IPS-15b (cell line): ENCODE results near the gene ZFP3.
A peak's percentile ranks its signal among the peaks of the same experiment; 100 is the strongest.
"Not testable (repeated sequence)": the region's sequence is repeated elsewhere in the genome, so short reads cannot be mapped to it uniquely, and the experiment has no call there.

Experiments used
- H3K27me3 ChIP-seq: one replicate; pipeline ENCODE4 v1.6.1; 2013; ENCODE audit warnings: low read length; ENCODE audit not compliant: control insufficient read depth, insufficient read depth
- H3K36me3 ChIP-seq: one replicate; pipeline ENCODE4 v1.6.1; 2013; ENCODE audit warnings: low read length; ENCODE audit not compliant: control insufficient read depth, insufficient read depth
- H3K4me1 ChIP-seq: one replicate; pipeline ENCODE4 v1.6.1; 2013; ENCODE audit warnings: mild to moderate bottlenecking, low read length; ENCODE audit not compliant: control insufficient read depth, insufficient read depth
- H3K4me3 ChIP-seq: one replicate; pipeline ENCODE4 v1.5.1; 2013; ENCODE audit warnings: low read depth, low read length
- H3K9ac ChIP-seq: one replicate; pipeline ENCODE4 v1.6.1; 2013; ENCODE audit warnings: low read depth, mild to moderate bottlenecking, low read length
- H3K9me3 ChIP-seq: one replicate; pipeline ENCODE4 v1.6.1; 2013; ENCODE audit warnings: mild to moderate bottlenecking, low read length; ENCODE audit not compliant: control insufficient read depth, insufficient read depth

The ZFP3 gene

GRCh38 chr17:5045496-5045895 lies 32.8 kb upstream of the ZFP3 start:
- Histone ChIP-seq H3K4me1 (no peaks in the 10 kb centered on the region), H3K4me3 (no peak overlapping the region), H3K36me3 (no peaks in the 10 kb centered on the region), H3K9ac (no peak overlapping the region), H3K9me3 (no peaks in the 10 kb centered on the region), H3K27me3 (no peaks in the 10 kb centered on the region)

- Histone ChIP-seq H3K36me3 (no peaks in the 10 kb centered on the region), H3K4me1 (no peaks in the 10 kb centered on the region), H3K9ac (no peak overlapping the region), H3K9me3 (no peaks in the 10 kb centered on the region), H3K27me3 (no peaks in the 10 kb centered on the region), H3K4me3 (no peak overlapping the region)
These were observed 30.8 kb upstream of the ZFP3 start for GRCh38 chr17:5047446-5047845.

GRCh38 chr17:5049314-5049841 lies 28.9 kb upstream of the ZFP3 start:
- Histone ChIP-seq H3K4me1 (no peaks in the 10 kb centered on the region), H3K4me3 (no peak overlapping the region), H3K9me3 (no peaks in the 10 kb centered on the region), H3K36me3 (no peaks in the 10 kb centered on the region), H3K9ac (no peak overlapping the region), H3K27me3 (no peaks in the 10 kb centered on the region)

GRCh38 chr17:5050278-5050677 lies 28.0 kb upstream of the ZFP3 start:
- Histone ChIP-seq H3K9ac (no peak overlapping the region), H3K27me3 (no peaks in the 10 kb centered on the region), H3K4me3 (no peak overlapping the region), H3K36me3 (no peaks in the 10 kb centered on the region), H3K9me3 (no peaks in the 10 kb centered on the region), H3K4me1 (no peaks in the 10 kb centered on the region)

GRCh38 chr17:5055543-5055942 lies 22.7 kb upstream of the ZFP3 start:
- Histone ChIP-seq H3K9me3 (no peaks in the 10 kb centered on the region), H3K9ac (no peak overlapping the region), H3K4me1 (no peaks in the 10 kb centered on the region), H3K27me3 (no peaks in the 10 kb centered on the region), H3K36me3 (no peaks in the 10 kb centered on the region), H3K4me3 (no peak overlapping the region)

GRCh38 chr17:5065227-5065744 lies 13.0 kb upstream of the ZFP3 start:
- H3K4me1 ChIP-seq = no peaks in the 10 kb centered on the region
- H3K9ac ChIP-seq = no peak overlapping the region
- no peaks in the 10 kb centered on the region for H3K27me3 ChIP-seq
- no peaks in the 10 kb centered on the region for H3K36me3 ChIP-seq
- no peak overlapping the region for H3K4me3 ChIP-seq
- no peaks in the 10 kb centered on the region for H3K9me3 ChIP-seq

- Histone ChIP-seq H3K36me3 (no peaks in the 10 kb centered on the region), H3K9me3 (no peaks in the 10 kb centered on the region), H3K4me3 (no peak overlapping the region), H3K27me3 (no peaks in the 10 kb centered on the region), H3K9ac (no peak overlapping the region), H3K4me1 (no peaks in the 10 kb centered on the region)
These were observed 10.0 kb upstream of the ZFP3 start for GRCh38 chr17:5068236-5068635.

GRCh38 chr17:5069724-5070123 lies 8.5 kb upstream of the ZFP3 start:
- H3K9ac ChIP-seq = no peak overlapping the region
- H3K4me3 ChIP-seq = no peak overlapping the region
- H3K4me1 ChIP-seq = peaks cover 4% of the 10 kb centered on the region
- H3K9me3 ChIP-seq = no peaks in the 10 kb centered on the region
- H3K36me3 ChIP-seq = no peaks in the 10 kb centered on the region
- H3K27me3 ChIP-seq = no peaks in the 10 kb centered on the region

GRCh38 chr17:5075472-5075871 lies 2.8 kb upstream of the ZFP3 start:
- H3K4me1 ChIP-seq = peaks cover 12% of the 10 kb centered on the region
- H3K9ac ChIP-seq, H3K27me3 ChIP-seq: not testable (repeated sequence)

GRCh38 chr17:5077275-5077674 lies 992 bp upstream of the ZFP3 start:
- peak overlapping the region; percentile 61 for H3K9ac ChIP-seq

More at GRCh38 chr17:5075472-5075871, 2.8 kb upstream of the ZFP3 start:
- H3K36me3 ChIP-seq, H3K4me3 ChIP-seq, H3K9me3 ChIP-seq: not testable (repeated sequence)

GRCh38 chr17:5077781-5078105 lies 524 bp upstream of the ZFP3 start:
- peaks cover 12% of the 10 kb centered on the region for H3K4me1 ChIP-seq
- no peaks in the 10 kb centered on the region for H3K36me3 ChIP-seq
- H3K27me3 ChIP-seq = peaks cover 8% of the 10 kb centered on the region
- peak overlapping the region; percentile 61 for H3K9ac ChIP-seq
- H3K4me3 ChIP-seq = peak overlapping the region; percentile 65
- H3K9me3 ChIP-seq = no peaks in the 10 kb centered on the region

More at GRCh38 chr17:5077275-5077674, 992 bp upstream of the ZFP3 start:
- not testable (repeated sequence) for H3K27me3 ChIP-seq, H3K4me3 ChIP-seq, H3K36me3 ChIP-seq, H3K9me3 ChIP-seq
- peaks cover 12% of the 10 kb centered on the region for H3K4me1 ChIP-seq

- H3K36me3 ChIP-seq = no peaks in the 10 kb centered on the region
These were observed 2.3 kb downstream of the ZFP3 start for GRCh38 chr17:5080591-5080990.

More at GRCh38 chr17:5080591-5080990, 2.3 kb downstream of the ZFP3 start:
- no peak overlapping the region for H3K4me3 ChIP-seq
- no peaks in the 10 kb centered on the region for H3K9me3 ChIP-seq
- peaks cover 5% of the 10 kb centered on the region for H3K4me1 ChIP-seq
- H3K9ac ChIP-seq = no peak overlapping the region
- H3K27me3 ChIP-seq = peaks cover 8% of the 10 kb centered on the region
